GM12864 (cell line): ENCODE results near the gene CD226.
"Not testable (repeated sequence)": the region's sequence is repeated elsewhere in the genome, so short reads cannot be mapped to it uniquely, and the experiment has no call there.

Experiments used
- DNase-seq: peaks from one replicate; pipeline ENCODE4 v3.0.0-alpha.2; 2011; ENCODE audit warnings: low read depth
- H3K4me3 ChIP-seq: 2 replicates; pipeline ENCODE4 v1.5.1; 2011; ENCODE audit warnings: mild to moderate bottlenecking, low read depth, low read length, control low read depth
- TF ChIP-seq, protein P1 (sequence below): IDR thresholded peaks from 2 replicates; pipeline ENCODE4 v1.5.1; 2011; ENCODE audit warnings: low read depth, mild to moderate bottlenecking, moderate library complexity, low read length, control low read depth, inconsistent platforms; ENCODE audit errors: missing control alignments

CD226 gene

DNA sequence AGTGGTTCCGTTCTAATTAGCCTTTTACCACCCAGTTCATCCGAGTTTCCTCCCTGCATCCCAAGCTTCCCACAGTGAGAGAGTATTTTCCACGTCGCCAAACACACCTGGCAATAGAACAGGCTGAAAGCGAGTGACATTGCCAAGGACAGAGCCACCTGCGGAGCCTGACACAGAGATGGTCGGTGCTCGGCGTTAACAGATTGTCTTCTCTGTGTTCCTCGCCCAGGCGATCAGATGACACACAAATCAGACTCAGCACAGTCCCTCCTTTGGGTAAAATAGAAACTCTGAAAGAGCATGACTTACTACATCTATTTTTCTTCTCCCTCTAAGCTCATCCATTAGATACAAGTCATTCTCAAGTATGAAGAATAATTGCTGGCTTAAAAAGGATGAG, 107.7 kb downstream of the CD226 start:
- H3K4me3 ChIP-seq, result no peak overlapping the region
- TF ChIP-seq, protein P1, sequence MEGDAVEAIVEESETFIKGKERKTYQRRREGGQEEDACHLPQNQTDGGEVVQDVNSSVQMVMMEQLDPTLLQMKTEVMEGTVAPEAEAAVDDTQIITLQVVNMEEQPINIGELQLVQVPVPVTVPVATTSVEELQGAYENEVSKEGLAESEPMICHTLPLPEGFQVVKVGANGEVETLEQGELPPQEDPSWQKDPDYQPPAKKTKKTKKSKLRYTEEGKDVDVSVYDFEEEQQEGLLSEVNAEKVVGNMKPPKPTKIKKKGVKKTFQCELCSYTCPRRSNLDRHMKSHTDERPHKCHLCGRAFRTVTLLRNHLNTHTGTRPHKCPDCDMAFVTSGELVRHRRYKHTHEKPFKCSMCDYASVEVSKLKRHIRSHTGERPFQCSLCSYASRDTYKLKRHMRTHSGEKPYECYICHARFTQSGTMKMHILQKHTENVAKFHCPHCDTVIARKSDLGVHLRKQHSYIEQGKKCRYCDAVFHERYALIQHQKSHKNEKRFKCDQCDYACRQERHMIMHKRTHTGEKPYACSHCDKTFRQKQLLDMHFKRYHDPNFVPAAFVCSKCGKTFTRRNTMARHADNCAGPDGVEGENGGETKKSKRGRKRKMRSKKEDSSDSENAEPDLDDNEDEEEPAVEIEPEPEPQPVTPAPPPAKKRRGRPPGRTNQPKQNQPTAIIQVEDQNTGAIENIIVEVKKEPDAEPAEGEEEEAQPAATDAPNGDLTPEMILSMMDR, result no peak
- DNase-seq, result no peak

- DNase-seq, result no peak
- TF ChIP-seq, protein P1, result no peak
- H3K4me3 ChIP-seq, result no peak overlapping the region
These were observed 108.2 kb downstream of the CD226 start for GRCh38 chr18:69839497-69839896.

DNA sequence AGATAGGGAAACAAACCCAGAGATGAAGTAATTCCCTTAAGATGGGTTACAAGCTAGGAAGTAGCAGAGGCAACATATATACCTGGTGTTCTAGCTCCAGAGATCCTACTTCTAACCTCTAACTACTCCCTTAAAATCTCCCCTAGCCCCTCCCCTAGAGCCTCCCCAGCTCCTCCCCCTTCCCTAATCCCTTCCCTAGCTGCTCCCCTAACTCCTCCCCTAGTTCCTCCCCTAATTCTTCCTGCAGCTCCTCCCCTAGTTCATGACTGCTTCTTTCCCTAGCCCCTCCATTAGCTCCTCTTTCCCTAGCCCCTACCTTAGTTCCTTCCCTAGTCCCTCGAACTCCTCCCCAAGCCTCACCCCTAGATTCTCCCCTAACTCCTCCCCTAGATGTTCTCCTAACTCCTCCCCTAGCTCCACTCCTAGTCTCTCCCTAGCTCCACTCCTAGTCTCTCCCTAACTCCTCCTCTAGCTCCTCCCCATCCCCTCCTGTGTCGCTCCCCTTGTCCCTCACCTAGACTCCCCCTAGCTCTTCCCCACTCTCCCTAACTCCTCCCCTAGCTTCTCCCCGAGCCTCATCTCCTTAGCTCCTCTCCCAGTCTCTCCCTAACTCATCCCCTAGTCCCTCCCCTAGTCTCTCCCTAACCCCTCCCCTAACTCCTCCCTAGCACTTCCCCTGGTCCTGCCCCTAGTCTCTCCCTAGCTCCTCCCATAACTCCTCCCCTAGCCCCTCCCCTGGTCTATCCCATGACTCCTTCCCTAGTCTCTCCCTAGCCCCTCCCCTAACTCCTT, 108.9 kb downstream of the CD226 start:
- peak; percentile 19 for DNase-seq
- TF ChIP-seq, protein P1, result no peak
- no peak overlapping the region for H3K4me3 ChIP-seq

GRCh38 chr18:69838003-69838402, 109.7 kb downstream of the CD226 start:
- H3K4me3 ChIP-seq, result no peak overlapping the region
- TF ChIP-seq, protein P1, result no peak
- no peak for DNase-seq

- not testable (repeated sequence) for DNase-seq, H3K4me3 ChIP-seq
These were observed 112.7 kb downstream of the CD226 start for GRCh38 chr18:69834980-69835379.

DNA sequence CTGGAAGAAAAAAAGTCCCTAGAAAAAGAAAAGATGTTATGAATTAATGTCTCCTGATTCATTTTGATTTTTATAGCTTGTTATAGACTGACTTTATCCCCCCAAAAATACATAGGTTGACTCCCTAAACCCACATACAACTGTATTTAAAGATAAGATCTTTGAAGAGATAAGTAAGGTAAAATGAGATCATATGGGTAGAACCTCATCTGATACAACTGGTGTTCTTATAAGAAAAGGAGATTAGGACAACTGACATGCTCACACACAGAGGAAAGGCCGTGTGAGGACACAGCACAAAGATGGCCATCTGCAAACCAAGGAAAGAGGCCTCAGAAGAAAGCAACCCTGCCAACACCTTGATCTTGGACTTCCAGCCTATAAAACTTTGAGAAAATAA, 117.5 kb downstream of the CD226 start:
- DNase-seq, result no peak
- TF ChIP-seq, protein P1, result no peak
- no peak overlapping the region for H3K4me3 ChIP-seq

DNA sequence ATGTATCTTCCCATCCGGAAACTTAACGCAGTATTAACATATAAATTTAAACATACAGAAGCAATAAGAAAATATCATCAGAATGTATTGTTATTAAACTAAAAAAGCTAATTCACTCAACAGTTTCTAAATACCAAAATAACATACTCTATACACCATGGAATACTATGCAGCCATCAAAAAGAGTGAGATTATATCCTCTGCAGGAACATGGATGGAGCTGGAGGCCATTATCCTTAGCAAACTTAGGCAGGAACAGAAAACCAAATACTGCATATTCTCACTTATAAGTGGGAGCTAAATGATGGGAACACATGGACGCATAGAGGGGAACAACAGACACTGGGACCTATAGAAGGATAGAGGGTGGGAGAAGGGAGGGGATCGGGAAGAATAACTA, 127.1 kb downstream of the CD226 start:
- TF ChIP-seq, protein P1, result no peak
- DNase-seq, result no peak
- no peak overlapping the region for H3K4me3 ChIP-seq
